Dedifferentiated amniotic fluid mesenchymal stem cell (primary cell): ENCODE data around the gene SPATA16.
"Not testable (repeated sequence)": the region's sequence is repeated elsewhere in the genome, so short reads cannot be mapped to it uniquely, and the experiment has no call there.

Experiments used
- DNase-seq: peaks from one replicate; pipeline ENCODE4 v3.0.0-alpha.2; 2016; ENCODE audit errors: extremely low spot score

The SPATA16 gene

DNA sequence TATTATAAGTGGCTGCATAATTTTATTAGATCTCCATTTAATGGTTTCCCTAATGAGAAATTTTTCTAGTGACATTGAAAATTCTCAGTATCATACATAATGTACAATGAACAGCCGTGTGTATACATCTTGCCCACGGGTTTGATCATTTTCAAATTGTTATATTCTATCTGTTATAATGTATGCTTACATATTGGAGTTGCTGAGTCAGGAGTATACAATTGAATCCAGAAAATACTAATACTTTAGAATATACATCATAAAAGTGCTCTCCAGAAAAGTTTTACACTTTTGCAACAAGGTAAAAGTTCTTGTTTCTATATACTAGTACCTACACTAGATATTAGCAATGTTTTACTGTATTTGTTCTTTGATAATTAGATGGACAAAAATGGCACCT is 82.8 kb downstream of the SPATA16 start:
- DNase-seq = no peak

DNA sequence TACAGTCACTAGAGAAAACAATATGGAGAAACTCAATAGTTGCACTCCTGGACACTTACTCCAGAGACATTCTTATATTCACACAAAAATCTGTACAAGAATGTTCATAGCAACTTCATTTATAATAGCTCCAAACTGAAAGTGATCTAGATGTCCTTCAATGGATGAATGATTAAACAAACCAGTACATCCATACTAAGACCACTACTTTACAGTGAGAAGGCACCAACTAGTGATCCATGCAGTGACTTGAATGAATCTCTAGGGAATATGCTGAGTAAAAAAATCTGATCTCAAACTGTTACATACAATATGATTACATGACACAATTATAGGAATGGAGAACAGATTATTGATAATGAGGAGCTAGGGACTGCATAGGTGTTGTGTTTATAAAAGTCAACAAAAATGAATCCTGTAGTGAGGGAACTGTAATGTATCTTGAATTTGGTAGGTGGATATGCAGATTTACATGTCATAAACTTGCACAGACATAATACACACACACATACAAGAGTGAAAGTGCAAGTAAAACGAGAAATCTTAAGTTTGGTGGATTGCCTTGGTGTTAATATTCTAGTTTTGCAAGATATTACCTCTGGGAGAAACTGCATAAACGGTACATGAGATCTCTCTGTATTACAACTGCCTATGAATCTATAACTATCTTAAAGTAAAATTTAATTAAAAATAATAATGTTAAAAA is 85.7 kb downstream of the SPATA16 start:
- no peak for DNase-seq

- no peak for DNase-seq
These were observed 91.7 kb downstream of the SPATA16 start for GRCh38 chr3:173049360-173049759.

DNA sequence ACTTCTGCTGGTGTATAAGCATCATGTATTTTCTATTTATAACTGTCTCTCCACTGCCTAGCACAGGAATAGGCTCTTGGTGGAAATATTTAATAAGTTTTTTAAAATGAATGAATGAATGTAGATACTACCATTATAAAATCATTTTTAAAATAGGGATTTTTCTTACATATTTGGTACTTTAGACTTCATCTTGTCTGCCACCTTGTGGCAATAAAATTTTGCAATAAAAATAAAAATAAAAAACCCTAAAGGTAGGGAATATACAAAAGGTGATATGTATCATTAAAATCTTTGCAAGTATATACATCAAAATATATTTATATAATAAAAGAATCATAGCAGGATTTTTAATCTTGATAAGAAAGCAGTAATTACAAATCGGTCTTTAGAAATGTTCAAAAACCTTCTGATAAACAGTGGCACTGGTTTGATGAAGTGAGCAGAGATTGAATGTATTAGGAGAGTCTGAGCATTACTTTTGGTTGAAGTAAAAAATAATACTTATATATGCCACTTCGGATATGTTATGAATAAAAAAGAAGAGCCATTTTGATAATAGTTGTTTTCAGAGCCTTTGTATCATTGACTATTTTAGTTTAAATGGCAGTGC is 95.2 kb downstream of the SPATA16 start:
- DNase-seq = no peak

DNA sequence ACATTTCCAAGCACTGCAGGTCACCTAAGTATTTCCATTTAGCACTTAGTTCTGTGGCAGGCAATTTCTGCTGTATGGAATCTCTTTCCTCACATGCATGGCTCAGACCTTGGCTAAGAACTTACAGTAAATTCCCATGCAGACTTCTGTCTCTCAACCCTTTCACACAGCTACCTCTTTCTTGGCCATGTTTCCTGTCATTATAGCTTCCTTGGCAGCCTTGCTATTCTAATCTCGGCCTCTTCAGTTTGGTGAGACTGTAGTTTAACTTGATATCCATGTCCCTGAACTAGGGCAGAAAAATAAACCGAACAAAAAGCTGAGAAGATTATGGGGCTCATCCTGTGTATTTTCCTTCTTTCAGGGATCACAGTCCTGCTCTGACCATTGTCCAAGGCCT is 96.0 kb downstream of the SPATA16 start:
- no peak for DNase-seq

- no peak for DNase-seq
These were observed 97.3 kb downstream of the SPATA16 start for GRCh38 chr3:173043757-173044156.

- DNase-seq = no peak
These were observed 102.6 kb downstream of the SPATA16 start for GRCh38 chr3:173038484-173038871.

DNA sequence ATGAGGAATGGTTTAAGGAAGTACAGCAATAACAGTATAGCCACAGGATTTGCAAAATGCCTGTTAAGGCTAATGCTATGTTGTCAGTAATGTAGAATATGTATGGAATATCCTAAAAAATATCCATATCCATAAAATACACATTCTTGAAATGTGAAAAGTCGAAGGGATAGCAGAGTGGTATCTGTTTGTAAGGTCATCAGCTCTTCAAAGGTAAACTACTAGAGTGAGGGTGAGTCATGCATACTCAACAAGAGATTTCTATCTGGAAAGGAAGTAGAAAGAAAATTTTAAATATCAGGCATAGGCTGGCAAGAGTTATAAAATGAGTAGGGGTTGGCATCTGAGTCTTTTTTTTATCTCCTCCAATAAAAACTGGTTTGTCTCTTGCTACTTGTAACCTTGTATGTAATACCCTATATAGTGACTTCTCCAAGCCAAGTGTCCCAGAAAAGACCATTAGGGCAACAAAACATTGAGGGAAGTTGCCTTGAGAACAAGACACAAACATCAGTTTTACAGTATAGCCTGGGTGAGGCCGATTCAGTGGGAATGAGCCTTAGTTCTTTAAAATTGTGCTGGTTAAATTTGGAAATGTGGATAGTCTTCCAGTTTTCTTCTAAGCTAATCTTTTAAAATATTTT is 103.1 kb downstream of the SPATA16 start:
- no peak for DNase-seq

DNA sequence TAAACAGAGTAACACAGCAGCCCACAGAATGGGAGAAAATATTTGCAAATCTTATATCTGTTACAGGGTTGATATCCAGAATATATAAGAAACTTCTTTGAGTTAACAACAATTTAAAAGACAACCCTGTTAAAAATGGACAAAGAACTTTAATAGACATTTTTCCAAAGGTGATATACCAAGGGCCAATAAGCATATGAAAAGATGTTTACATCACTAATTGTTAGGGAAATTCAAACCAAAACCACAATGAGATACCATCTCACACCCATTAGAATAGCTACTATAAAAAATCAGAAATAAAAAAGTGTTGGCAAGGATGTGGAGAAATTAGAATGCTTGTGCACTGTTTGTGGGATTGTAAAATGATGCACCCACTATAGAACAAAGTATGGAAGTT is 110.8 kb downstream of the SPATA16 start:
- DNase-seq = no peak

DNA sequence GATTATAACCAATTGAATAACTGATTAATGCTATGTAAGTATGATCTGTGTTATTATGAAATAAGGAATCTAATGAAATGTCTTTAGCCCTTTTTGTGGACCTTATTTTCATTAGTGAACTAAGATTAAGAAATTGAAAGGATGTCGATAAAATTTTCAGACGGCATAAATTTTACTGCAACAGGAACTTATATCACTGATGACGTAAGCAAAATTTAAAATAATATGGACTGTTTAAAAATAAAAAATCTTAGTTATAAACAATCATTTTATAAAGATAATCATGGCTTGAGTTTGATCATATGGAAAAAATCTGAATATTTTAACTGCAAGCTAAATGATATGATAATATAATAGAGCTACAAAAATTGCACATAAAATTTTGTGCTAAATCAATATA is 112.7 kb downstream of the SPATA16 start:
- DNase-seq = no peak

DNA sequence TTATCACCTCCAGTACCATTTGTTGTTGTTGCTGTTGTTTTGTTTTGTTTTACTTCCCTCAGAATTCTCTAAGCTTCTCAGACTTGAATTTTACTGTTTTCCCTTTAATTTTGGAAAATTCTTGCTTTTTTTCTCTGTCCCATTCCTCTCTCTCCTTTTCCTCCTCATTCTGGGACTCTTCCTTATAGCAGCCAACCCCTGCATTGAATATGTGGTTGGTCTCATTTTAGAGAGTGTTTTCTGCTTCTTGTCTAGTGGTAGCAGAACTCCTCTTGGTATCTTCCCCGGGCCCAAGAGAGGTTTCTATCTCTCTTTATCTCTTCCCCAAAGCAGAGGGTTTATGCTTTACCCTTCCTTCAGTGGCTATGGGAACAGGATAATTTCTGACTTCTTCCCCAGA is 113.6 kb downstream of the SPATA16 start:
- no peak for DNase-seq

GRCh38 chr3:173025941-173026340 is 115.1 kb downstream of the SPATA16 start:
- no peak for DNase-seq

DNA sequence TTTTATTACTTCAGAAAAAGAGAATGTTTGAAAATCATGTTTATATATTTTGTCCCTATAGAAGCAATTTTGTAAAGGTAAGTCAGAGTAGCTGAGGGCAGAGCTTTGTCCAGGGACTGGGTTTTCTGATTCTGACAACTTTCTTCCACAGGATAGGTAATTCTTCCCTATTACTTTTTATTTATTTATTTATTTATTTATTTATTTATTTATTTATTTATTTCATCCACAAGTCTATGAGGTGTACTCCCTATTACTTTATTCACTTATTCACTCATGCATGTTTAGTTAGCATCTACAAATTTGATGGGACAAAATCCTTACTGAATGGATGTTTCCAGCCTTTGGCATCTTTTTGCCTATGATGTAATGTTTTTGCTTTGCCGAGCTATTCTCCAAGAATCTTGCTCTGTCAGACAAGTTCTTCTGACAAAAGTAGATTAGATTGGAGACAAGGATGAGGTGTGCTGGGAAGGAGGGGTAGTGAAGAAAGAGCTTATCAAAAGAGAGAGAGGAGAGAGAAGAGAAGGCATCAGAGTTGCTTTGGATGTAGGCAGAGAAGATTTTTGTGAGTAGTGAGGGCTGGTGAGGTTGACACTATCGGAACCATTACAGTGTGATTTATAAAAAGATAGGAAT is 119.4 kb downstream of the SPATA16 start:
- no peak for DNase-seq

- DNase-seq = not testable (repeated sequence)
These were observed 120.9 kb downstream of the SPATA16 start for GRCh38 chr3:173020128-173020527.

- no peak for DNase-seq
These were observed 121.7 kb downstream of the SPATA16 start for GRCh38 chr3:173019378-173019777.

GRCh38 chr3:173018758-173019157 is 122.3 kb downstream of the SPATA16 start:
- DNase-seq = no peak

- no peak for DNase-seq
These were observed 127.7 kb downstream of the SPATA16 start for GRCh38 chr3:173013219-173013832.

DNA sequence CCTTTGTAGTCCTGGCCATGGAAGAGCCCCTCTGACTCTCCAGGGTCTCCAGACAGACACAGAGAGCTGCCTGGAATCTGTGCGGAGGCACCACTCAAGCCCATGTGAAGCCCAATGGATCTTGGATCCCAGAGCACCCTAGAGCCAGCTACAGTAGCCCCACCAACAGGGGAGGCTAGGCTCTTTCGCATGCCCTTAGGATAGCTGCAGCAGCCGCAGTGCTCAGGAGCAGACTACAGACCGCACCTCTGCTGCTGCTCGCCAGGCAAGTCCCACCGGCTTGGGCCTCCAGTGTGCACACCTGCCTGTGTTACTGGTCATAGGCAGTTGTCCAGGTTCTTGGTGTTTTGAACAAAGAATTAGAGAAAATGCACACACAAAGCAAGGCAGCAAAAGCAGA is 131.6 kb downstream of the SPATA16 start:
- no peak for DNase-seq

GRCh38 chr3:173008978-173009377 is 132.1 kb downstream of the SPATA16 start:
- no peak for DNase-seq

- no peak for DNase-seq
These were observed 133.8 kb downstream of the SPATA16 start for GRCh38 chr3:173007079-173007723.

- DNase-seq = no peak
These were observed 135.0 kb downstream of the SPATA16 start for GRCh38 chr3:173006006-173006405.

DNA sequence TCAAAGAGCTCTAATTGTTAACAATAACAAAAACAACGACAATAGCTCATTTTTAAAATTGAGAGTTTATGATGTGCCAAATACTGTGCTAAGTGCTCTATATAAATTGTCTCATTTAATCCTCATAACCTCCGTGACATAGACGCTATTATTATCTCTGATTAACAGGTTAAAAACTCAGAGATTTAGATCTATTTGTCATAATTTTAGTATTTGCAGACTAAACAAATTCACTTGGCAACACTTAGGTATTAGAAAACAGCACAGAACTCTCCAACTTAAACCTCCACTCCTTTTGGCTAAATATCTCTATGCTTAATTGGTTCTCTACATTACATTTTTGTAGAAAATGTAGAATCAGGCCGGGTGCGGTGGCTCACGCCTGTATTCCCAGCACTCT is 136.4 kb downstream of the SPATA16 start:
- no peak for DNase-seq
